Ureter (tissue), 1 donor: Measurements from ENCODE around the gene TUBB3. TPM values are rescaled to one million over a fixed set of nuclear protein-coding genes. Genes with fewer than 3 reads are reported as not detected.
"Not testable (repeated sequence)": the region's sequence is repeated elsewhere in the genome, so short reads cannot be mapped to it uniquely, and the experiment has no call there.

Experiments
- DNase-seq: peaks from one replicate; pipeline ENCODE4 v3.0.0-alpha.2; 2020; ENCODE audit warnings: low spot score
- total RNA-seq: library from RNA; stranded (reverse); gene quantifications from one replicate; pipeline ENCODE4 v1.2.4, GENCODE V29; 2023
- donor health status: DM: yes; HTN: yes; CAD: no.

Gene TUBB3
- total RNA-seq, 1 donor from 2014 or later, result 4.1 TPM

GRCh38 chr16:89918453-89919347 is 4.4 kb upstream of the TUBB3 start, which contains the start of gene MC1R:
MC1R (plus strand) TSS chr16:89918862; CDS start chr16:89919259, 397 bp downstream.
- no peak for DNase-seq

GRCh38 chr16:89919535-89920406 is 3.4 kb upstream of the TUBB3 start:
- no peak for DNase-seq

- DNase-seq, result no peak
These were observed 2.4 kb upstream of the TUBB3 start for GRCh38 chr16:89920723-89921122.

GRCh38 chr16:89921131-89921701 is 1.9 kb upstream of the TUBB3 start:
- no peak for DNase-seq

- DNase-seq, result peak; percentile 85
These were observed 1.3 kb upstream of the TUBB3 start for GRCh38 chr16:89921702-89922476.

- peak; percentile 87 for DNase-seq
These were observed 662 bp upstream of the TUBB3 start for GRCh38 chr16:89922477-89922883.

GRCh38 chr16:89923640-89924296 is 626 bp downstream of the TUBB3 start:
- no peak for DNase-seq

GRCh38 chr16:89924297-89924924 is 1.3 kb downstream of the TUBB3 start:
- peak; percentile 57 for DNase-seq

- no peak for DNase-seq
These were observed 1.8 kb downstream of the TUBB3 start for GRCh38 chr16:89924925-89925307.

- no peak for DNase-seq
These were observed 2.5 kb downstream of the TUBB3 start for GRCh38 chr16:89925596-89926079.

GRCh38 chr16:89931305-89931896 is 8.3 kb downstream of the TUBB3 start:
- no peak for DNase-seq

- DNase-seq, result no peak
These were observed 8.8 kb downstream of the TUBB3 start for GRCh38 chr16:89931964-89932363.

DNA sequence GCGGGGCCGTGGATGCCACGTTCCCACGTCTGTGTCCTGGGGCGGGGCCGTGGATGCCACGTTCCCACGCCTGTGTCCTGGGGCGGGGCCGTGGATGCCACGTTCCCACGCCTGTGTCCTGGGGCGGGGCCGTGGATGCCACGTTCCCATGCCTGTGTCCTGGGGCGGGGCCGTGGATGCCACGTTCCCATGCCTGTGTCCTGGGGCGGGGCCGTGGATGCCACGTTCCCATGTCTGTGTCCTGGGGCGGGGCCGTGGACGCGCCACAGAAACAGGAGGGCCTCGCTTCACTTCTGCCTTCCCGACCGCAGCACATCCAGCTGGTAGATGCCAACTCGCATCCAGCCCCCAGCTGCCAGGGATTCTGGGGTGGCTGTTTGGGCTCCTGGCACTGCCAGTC is 10.9 kb downstream of the TUBB3 start:
- DNase-seq, result not testable (repeated sequence)

DNA sequence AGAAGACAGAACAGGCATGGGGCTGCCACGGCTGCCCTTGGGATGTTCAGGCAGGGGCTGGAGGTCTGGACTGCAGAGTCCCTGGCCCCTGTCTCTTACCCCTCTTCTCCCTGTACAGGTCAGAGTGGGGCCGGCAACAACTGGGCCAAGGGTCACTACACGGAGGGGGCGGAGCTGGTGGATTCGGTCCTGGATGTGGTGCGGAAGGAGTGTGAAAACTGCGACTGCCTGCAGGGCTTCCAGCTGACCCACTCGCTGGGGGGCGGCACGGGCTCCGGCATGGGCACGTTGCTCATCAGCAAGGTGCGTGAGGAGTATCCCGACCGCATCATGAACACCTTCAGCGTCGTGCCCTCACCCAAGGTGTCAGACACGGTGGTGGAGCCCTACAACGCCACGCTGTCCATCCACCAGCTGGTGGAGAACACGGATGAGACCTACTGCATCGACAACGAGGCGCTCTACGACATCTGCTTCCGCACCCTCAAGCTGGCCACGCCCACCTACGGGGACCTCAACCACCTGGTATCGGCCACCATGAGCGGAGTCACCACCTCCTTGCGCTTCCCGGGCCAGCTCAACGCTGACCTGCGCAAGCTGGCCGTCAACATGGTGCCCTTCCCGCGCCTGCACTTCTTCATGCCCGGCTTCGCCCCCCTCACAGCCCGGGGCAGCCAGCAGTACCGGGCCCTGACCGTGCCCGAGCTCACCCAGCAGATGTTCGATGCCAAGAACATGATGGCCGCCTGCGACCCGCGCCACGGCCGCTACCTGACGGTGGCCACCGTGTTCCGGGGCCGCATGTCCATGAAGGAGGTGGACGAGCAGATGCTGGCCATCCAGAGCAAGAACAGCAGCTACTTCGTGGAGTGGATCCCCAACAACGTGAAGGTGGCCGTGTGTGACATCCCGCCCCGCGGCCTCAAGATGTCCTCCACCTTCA is 11.7 kb downstream of the TUBB3 start:
- DNase-seq, result no peak

GRCh38 chr16:89935620-89936019 is 12.5 kb downstream of the TUBB3 start:
- not testable (repeated sequence) for DNase-seq

- DNase-seq, result no peak
These were observed 12.9 kb downstream of the TUBB3 start for GRCh38 chr16:89936034-89936433.

- no peak for DNase-seq
These were observed 13.4 kb downstream of the TUBB3 start for GRCh38 chr16:89936508-89936907.

DNA sequence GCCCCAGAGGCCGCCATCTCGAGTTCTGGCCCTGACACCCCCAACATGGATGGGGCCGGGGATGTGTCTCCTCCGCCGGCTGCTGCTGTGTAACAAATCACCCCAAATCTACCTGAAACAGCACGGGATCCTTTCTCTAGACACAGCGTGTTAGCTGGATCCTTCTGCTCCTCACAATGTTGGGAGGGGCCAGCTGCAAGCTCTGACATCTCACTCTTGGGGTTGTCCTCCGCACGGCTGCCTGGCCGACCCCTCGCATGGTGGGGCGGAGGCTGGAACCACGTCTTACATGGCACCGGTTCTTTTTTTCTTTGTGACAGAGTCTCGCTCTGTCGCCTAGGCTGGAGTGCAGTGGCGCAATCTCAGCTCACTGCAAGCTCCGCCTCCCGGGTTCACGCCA is 13.8 kb downstream of the TUBB3 start:
- DNase-seq, result no peak
